G401.6 (cell line): Measurements from ENCODE around the gene CXCR5.
A peak's percentile ranks its signal among the peaks of the same experiment; 100 is the strongest.

ENCODE experiments used
- FAIRE-seq: peaks from 2 replicates; lab custom pipeline; 2012; peaks lifted over from hg19 to GRCh38; lab: Jason Lieb, UNC

The CXCR5 gene

GRCh38 chr11:118928101-118928869, 44.6 kb downstream of the CXCR5 start:
- peak; percentile 92 for FAIRE-seq

- no peak for FAIRE-seq
These were observed 45.3 kb downstream of the CXCR5 start for GRCh38 chr11:118928870-118929500.

GRCh38 chr11:118929501-118930093, 45.9 kb downstream of the CXCR5 start:
- no peak for FAIRE-seq

GRCh38 chr11:118930094-118930712, 46.5 kb downstream of the CXCR5 start:
- FAIRE-seq: peak; percentile 93

GRCh38 chr11:118931571-118931970, 47.9 kb downstream of the CXCR5 start:
- FAIRE-seq: no peak

- no peak for FAIRE-seq
These were observed 49.8 kb downstream of the CXCR5 start for GRCh38 chr11:118933486-118933885.

GRCh38 chr11:118935376-118935775, 51.7 kb downstream of the CXCR5 start:
- FAIRE-seq: no peak

- FAIRE-seq: no peak
These were observed 55.1 kb downstream of the CXCR5 start for GRCh38 chr11:118938491-118939403.

GRCh38 chr11:118939404-118939915, 55.8 kb downstream of the CXCR5 start:
- no peak for FAIRE-seq

GRCh38 chr11:118939953-118940598, 56.4 kb downstream of the CXCR5 start:
- FAIRE-seq: no peak

GRCh38 chr11:118947091-118947490, 63.4 kb downstream of the CXCR5 start:
- FAIRE-seq: no peak
